HG03558 (cell line): ENCODE results near the gene KLHL9.
"Not testable (repeated sequence)": the region's sequence is repeated elsewhere in the genome, so short reads cannot be mapped to it uniquely, and the experiment has no call there.

Source experiments
- ATAC-seq: cut with Tn5 transposase; IDR thresholded peaks from one replicate; pipeline ENCODE4 v1.9.1; 2021; ENCODE audit warnings: moderate number of reproducible peaks; ENCODE audit not compliant: unreplicated experiment; ENCODE audit errors: extremely low read depth

Gene KLHL9, protein sequence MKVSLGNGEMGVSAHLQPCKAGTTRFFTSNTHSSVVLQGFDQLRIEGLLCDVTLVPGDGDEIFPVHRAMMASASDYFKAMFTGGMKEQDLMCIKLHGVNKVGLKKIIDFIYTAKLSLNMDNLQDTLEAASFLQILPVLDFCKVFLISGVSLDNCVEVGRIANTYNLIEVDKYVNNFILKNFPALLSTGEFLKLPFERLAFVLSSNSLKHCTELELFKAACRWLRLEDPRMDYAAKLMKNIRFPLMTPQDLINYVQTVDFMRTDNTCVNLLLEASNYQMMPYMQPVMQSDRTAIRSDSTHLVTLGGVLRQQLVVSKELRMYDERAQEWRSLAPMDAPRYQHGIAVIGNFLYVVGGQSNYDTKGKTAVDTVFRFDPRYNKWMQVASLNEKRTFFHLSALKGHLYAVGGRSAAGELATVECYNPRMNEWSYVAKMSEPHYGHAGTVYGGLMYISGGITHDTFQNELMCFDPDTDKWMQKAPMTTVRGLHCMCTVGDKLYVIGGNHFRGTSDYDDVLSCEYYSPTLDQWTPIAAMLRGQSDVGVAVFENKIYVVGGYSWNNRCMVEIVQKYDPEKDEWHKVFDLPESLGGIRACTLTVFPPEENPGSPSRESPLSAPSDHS

DNA sequence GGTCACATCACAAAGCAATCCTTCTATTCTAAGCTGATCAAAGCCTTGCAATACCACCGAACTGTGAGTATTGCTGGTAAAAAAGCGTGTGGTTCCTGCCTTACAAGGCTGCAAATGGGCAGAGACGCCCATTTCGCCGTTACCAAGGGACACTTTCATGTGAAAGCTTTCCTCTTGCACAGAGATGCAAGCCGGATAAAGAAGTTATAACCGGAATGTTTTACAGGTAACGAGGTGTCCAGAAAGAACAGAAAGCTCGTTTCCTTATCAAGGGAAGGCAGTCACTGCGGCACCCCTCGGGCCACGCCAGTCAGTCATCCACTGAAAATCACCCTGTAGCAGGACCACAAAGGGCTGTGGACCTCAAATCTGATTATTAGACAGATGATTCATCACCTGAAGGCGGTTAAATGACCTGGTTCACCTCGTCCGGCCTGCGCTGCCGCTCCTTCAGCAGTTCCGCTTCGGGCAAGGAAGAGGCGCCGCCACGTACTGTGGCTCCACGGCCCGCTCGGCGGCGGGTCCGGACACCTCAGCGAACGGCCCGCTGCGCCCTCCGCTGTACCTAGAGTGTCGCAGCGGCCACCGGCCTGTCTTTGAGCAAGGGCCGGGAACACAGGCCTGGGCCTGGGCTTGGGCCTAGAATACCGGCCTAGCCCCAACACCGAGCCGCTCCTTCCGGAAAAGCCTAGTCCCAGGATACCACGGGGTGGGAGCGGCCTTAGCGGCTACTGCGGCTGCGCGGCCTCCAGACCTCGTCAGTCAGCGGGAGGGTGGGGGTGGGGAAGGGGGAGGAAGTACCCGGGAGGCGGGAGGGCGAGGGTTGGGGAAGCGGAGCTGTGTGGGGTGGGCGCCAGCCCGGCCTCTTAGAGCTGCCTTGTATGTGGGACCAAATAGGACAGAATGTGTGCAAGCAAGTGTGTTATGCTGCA lies at the start of gene KLHL9:
TSS of gene KLHL9 (minus strand) at position 704 of the 932 bp plus-strand sequence. CDS start at position 159, 545 bp downstream.
- ATAC-seq: peak; percentile 85

DNA sequence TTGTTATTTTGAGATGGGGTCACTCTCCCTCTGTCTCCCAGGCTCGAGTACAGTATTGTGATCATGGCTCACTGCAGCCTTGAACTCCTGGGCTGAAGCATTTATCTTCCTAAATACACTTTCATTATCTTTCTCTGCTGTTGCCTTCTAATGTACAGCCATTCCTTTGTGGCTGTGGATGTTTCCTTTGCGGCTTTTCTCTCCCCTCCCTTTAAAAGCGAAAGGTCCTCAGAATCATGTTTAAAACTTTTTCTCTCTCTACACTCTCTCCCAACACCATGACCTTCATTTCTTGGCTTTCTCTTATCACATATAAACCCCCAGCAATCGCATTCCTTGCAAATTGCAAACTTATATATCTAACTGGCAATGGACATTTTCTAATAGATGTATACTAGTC lies 48.4 kb upstream of the KLHL9 start:
- ATAC-seq: no peak

DNA sequence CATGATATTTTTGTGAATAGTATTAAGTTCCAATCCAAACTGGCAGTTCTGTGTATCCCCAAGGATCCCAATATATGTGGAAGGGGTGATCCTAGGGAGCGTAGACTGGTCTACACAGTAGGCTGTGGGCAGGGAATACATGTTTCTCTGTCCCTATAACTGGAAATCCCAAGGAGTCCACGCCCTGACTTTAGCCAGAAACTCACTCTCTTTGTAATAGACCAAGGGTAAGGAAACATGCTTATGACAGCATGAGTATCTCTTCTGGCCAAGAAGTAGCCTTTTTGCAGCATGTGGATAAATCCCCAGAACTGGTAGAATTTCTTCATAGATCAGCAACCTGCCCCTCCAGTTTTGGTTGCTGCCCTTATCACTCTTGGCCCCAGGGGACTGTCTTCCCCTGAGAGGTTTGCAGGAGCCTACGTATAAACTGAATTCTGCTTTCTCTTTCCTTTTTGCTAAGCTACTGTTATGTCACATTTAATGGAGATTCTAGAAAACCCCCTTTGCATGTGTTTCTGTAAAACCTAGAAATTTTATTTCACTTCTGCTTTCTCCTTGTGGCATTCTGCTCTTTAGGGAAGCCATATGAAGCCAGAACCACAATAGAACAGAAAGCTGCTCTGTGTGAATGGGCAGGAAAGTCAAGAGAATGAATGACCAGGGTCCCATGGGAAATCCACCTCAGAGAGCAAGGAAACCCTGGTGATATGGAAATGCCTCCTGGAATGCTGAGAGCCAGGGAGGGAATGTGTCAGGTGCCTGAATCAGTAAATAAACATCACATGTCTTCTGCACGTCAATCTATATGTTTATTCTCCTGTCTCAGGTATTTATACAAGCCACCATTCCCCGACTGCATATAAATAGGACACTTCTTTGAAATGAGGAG lies 46.5 kb upstream of the KLHL9 start:
- peak; percentile 99 for ATAC-seq

DNA sequence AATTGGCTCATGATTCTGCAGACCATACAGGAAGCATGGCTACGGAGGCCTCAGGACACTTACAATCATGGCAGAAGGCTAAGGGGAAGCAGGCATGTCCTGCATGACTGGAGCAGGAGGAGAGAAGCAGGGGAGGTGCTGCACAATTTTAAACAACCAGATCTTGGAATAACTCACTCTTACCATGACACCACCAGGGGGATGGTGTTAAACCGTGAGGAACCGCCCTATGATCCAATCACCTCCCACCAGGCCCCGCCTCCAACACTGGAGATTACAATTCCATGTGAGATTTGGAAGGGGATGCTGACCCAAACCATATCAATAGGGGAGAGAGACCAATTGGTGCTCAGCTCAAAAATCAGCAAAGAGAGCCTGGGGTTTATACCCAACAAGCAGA lies 36.3 kb upstream of the KLHL9 start:
- ATAC-seq: not testable (repeated sequence)

DNA sequence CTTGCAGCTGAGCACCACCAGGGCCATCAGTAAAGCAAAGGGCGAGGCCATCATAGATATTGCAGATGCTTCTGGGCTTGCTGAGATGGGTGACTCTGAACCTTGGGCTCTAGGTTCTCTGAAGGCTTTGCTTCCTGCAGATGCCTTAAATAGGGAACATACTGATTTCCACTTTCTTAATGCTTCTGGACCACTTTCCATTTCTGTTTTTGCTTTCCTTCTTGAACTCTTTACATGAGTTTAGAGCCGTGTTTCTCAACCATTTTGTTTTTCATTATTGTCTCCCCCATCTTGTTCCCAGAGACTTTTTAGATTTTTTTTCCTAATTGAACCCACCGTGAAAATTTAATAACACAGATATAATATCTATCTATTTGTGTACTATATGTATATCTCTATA lies 32.8 kb upstream of the KLHL9 start, which contains the start of gene IFNA13:
TSS of gene IFNA13 (minus strand) at position 101 of the 400 bp plus-strand sequence. CDS start at position 54, 47 bp downstream.
- no peak for ATAC-seq

DNA sequence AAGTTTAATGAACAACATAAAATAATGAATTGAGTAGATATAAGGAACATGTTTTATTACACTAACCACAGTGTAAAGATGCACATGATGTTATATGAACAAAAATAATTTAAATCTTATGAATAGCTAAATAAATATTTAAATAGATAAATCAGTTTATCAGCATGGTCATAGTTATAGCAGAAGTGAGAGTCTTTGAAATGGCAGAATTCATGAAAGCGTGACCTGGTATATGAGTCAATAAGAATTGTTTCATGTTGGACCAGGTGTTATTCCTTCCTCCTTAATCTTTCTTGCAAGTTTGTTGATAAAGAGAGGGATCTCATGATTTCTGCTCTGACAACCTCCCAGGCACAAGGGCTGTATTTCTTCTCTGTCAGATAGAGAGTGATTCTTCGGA lies 32.0 kb upstream of the KLHL9 start:
- peak; percentile 79 for ATAC-seq

DNA sequence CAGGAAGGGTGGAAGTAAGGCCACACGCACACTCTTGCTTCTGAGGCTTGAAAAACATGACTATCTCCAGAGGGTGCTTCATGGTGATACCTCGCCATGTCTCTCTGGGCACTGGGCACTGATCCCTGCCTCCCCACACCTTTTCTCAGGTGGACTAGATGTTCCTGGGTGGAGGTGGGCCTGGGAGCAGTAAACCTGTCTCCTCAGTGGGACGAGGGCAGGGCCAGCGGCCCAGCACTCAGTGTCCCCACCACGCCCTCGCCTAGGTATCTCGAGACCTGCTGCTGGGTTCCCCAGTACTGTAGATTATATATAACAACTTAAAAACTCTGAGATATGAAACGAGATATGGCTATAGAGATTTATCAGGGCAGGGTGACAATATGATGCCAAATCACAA lies 27.1 kb upstream of the KLHL9 start:
- no peak for ATAC-seq

DNA sequence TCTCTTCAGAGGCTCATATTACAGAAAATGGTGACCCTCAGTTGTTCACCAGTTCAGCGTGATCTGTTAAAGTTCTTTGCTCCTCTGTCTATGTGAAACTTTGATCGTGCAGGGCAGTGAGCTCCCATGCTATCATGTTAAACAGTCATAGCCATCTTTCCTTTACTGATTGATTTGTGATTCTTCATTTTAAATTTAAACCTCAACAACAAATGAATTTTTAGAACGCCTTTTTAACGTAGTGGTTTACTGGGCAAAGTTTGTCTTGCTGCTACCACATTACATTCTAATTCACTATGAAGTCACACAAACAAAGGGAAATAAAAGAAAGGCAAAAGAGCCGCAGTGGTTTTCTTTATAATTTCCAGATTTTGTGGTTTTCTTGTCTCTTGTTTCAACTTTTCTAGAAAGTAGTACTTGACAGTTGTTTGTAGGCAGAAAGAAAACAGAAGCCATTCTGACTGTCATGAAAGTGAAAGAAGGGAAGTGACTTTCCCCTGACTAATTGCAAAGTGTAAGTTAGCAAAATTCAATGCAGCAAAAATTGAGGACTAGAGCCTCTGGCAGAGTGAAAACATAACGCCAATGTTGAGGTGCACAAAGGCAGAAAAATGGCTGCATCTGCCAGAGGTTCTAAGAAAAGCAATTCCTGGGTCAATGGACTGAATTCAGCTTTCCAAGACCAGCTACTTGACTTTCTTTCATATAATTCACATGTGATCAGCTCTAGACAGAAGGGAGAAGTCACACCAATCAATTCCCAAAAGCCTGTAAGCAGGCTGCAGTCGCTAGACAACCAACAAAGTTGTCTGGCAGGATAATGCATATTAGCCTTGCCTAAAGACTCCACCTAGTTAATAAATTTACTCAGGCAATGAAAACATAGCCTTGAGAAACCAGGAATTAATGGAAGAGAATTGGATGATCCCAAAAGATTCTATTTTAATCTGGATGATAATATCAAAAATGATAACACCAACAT lies 22.6 kb upstream of the KLHL9 start:
- peak; percentile 91 for ATAC-seq

DNA sequence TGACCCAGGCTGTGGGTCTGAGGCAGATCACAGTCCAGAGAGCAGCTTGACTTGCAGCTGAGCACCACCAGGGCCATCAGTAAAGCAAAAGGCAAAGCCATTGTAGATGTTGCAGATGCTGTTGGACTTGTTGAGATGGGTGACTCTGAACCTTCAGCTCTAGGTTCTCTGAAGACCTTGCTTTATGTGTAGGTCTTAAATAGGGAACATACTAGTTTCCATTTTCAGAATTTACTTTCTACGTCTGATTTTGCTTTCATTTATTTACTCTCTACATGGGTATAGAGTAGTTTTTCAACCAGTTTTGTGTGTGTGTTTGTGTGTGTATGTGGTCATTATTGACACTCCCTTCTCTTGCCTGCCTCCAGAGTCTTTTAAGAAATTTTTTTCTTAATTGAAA lies 15.6 kb upstream of the KLHL9 start, which contains the start of gene IFNA6:
TSS of gene IFNA6 (minus strand) at position 101 of the 400 bp plus-strand sequence. CDS start at position 101, 0 bp downstream.
- no peak for ATAC-seq

DNA sequence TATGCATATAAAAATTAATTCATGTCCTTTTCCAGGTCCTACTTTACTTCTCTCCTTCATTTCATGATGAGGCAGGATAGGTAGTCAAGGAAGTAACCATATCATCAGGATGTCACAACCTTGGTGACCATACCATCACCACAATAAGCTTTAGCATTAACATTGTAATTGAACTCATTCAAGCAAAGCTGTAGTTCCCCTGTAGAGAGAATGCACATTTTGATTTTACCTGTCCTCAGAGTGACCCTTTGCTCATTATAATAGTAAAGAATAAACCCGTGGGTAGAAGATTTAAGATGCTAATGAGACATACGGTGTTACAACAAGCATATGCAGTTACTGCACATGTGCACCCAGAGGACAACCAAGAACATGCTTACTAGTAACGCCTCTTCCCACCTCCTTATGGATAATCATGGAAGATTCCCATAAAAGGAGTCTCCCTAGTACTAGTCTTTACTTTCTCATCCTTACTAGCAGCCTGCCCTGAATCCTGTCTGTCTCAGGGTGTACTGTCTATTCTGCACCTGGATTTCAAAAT lies 13.3 kb upstream of the KLHL9 start:
- no peak for ATAC-seq

DNA sequence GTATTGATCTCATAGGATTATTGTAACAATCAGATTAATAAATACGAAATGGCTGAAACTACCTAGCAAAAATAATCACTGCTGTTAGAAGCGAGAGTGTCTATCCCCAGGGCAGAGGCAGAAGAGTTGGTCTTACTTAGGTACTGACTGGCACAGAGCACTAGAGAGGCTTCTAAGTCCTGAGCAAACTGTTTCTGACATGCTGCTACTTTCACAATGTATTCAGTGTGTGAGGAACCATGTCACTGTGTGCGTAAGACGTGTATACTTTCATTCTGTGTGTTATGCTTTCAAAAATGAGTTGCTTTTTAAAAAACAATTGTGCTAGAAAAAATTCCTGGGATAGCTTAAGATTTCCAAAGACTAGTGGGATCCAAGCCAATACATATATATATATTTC lies 5.5 kb upstream of the KLHL9 start:
- no peak for ATAC-seq

DNA sequence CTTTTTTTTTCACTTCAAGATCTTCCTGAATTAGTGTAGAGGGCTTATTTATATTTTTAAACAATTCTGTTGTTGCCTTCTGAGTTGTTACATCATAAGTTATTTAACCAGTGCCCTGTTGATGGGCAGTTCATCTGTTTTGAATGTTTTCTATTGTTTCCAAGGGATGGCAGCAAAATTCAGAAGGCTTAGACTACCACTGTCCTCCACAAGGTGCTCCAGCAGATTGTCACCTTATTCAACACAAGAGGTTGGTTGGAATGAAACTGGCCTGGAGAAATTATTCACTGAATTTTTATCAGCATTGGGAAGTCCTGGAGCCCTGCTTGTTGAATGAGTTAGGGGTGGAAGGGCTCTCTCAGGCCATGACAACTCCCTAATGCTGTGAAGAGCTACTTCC lies 1.3 kb upstream of the KLHL9 start:
- ATAC-seq: no peak

DNA sequence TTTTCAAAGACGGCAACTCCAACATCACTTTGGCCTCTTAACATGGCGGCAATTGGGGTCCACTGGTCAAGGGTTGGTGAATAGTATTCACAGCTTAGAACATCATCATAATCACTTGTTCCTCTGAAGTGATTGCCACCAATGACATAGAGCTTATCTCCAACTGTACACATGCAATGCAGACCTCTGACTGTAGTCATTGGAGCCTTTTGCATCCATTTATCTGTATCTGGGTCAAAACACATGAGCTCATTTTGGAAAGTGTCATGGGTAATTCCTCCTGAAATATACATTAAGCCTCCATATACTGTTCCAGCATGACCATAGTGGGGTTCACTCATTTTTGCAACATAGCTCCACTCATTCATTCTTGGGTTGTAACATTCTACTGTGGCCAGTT lies 2.0 kb downstream of the KLHL9 start:
- no peak for ATAC-seq

DNA sequence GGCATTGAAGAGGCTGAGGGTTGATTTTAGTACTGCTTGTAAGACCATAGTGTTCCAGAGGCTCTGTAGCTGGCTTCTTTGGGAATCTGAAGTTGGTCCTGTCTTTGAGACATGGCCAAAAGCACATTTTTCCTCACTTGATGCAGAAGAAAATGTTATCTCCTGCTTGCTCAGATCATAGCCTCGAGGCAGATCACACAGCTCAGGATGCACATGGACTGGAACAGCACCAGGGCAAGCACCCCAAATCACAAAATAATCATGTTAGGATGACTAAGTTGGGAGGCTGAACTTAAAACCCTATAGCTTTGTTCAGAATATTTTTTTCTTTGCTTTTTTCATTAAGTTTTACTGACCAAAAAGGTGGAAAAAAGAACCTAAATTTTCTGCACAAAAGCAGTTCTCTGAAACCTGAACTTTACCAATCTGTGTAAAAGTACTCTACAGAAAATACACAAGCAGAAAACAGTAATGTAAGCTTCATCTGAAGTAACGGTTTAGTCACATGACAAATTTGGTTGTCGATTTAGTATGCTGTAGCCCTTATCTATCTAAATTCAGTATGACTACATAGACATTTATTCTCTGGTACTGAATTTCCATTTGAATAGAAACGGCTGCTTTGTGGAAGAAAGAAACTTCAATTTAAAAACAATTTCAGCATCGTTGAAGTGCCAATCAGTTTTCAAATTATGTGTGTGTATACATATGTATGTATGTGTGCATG lies 3.4 kb downstream of the KLHL9 start:
- no peak for ATAC-seq

DNA sequence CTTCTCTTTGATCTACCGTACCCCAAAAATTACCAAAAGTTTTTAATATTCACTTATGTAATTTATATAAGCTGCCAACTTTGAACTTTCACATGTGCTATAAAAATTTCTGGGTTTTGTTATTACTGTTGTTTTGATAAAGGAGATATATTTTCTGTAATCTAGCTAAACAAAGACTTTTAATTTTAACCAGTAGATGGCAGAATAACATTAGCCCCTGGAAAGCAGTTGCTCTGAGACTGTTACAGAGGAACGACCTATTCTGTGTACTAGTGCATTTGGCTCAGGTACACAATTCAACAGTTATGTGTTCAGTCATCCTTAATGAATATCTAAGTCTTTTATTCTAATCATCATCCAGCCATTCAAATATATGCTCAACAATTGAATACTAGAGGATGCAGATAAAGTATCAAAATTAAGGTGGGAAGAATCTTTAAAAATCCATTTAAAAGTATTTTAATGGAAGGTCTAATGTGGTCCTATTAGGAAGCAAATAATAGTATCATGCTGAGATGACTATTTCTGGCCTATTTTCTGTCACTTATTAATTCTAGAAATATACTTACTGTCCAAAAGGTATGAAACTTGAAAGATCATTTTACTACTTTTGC lies 8.6 kb downstream of the KLHL9 start:
- peak; percentile 69 for ATAC-seq

DNA sequence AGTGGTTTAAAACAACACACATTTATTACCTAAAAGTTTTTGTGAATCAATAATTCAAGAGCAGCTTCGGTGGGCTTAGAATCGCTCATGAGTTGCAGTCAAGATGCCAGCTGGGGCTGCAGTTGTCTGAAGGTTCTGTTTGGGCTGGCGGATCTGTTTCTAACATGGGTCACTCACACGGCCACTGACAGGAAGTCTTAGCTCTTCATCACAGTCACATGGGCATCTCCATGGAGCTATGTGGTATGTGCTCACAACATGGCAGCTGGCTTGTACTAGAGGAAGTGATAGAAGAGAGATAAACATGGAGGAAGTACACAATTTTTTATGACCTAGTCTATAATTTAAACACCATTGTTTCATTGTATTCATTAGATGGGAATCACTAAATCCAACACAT lies 11.2 kb downstream of the KLHL9 start:
- no peak for ATAC-seq

DNA sequence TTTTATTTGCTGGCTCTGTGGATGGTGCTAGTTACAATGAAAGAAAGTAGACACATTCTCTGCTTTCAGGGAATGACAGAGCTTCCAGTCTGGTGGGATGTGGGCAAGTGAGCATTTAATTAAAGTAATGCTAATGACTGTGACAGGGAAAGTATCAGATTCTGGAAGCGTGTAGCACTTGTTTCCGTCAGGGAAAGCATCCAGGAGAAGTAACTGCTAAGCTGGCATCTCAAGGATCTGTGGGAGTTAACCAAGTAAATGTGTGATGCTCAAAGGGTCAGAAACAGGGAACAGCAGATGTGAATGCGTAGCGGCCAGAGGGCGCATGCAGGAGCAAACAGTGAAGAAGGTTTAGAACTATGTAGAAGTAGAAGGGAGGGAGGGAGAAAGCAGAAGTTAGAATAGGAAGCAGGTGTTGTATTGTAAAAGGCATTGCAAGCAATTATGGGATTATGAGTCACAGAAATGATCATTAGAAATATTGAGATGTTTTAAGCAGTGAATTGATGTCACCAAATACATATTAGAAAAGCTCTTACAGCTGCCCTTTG lies 12.2 kb downstream of the KLHL9 start:
- ATAC-seq: no peak
